Activated naive CD4-positive, alpha-beta T cell (primary cell): Measurements from ENCODE around the gene PTPRD.

ENCODE experiments used
- DNase-seq, 4 experiments: peaks; one replicate each; lab custom pipeline; 2025; lab: John Stamatoyannopoulos, UW

Gene PTPRD

GRCh38 chr9:8640761-8641160, 1972.0 kb downstream of the PTPRD start:
- DNase-seq = no peak

- no peak for DNase-seq
Observed at GRCh38 chr9:8637626-8638025, 1975.2 kb downstream of the PTPRD start.

- no peak for DNase-seq
Observed at GRCh38 chr9:8633784-8634183, 1979.0 kb downstream of the PTPRD start.

GRCh38 chr9:8632493-8632892, 1980.3 kb downstream of the PTPRD start:
- DNase-seq = no peak

- DNase-seq = no peak
Observed at GRCh38 chr9:8628791-8629190, 1984.0 kb downstream of the PTPRD start.

GRCh38 chr9:8627976-8628679, 1984.7 kb downstream of the PTPRD start:
- DNase-seq = no peak

- DNase-seq = no peak
Observed at GRCh38 chr9:8622871-8623270, 1989.9 kb downstream of the PTPRD start.

- DNase-seq = no peak
Observed at GRCh38 chr9:8622222-8622802, 1990.5 kb downstream of the PTPRD start.

- DNase-seq = no peak
Observed at GRCh38 chr9:8621416-8621815, 1991.4 kb downstream of the PTPRD start.

GRCh38 chr9:8616414-8616813, 1996.4 kb downstream of the PTPRD start:
- no peak for DNase-seq

GRCh38 chr9:8614926-8615440, 1997.8 kb downstream of the PTPRD start:
- DNase-seq = no peak

- no peak for DNase-seq
Observed at GRCh38 chr9:8613346-8613825, 1999.4 kb downstream of the PTPRD start.

- no peak for DNase-seq
Observed at GRCh38 chr9:8611153-8611552, 2001.6 kb downstream of the PTPRD start.

GRCh38 chr9:8610256-8610655, 2002.5 kb downstream of the PTPRD start:
- DNase-seq = no peak

GRCh38 chr9:8605096-8605495, 2007.7 kb downstream of the PTPRD start:
- DNase-seq = no peak

- no peak for DNase-seq
Observed at GRCh38 chr9:8604201-8604600, 2008.6 kb downstream of the PTPRD start.

GRCh38 chr9:8600914-8601680, 2011.7 kb downstream of the PTPRD start:
- no peak for DNase-seq

GRCh38 chr9:8599937-8600336, 2012.9 kb downstream of the PTPRD start:
- DNase-seq = no peak

GRCh38 chr9:8589476-8589875, 2023.3 kb downstream of the PTPRD start:
- DNase-seq = no peak

GRCh38 chr9:8585036-8585435, 2027.8 kb downstream of the PTPRD start:
- no peak for DNase-seq

GRCh38 chr9:8579661-8580060, 2033.1 kb downstream of the PTPRD start:
- DNase-seq = no peak

GRCh38 chr9:8576741-8577140, 2036.1 kb downstream of the PTPRD start:
- DNase-seq = no peak

- DNase-seq = no peak
Observed at GRCh38 chr9:8574846-8575245, 2038.0 kb downstream of the PTPRD start.
